ENCODE measurements around the gene RABIF.

RABIF gene

GRCh38 chr1:202844935-202845334 is 44.0 kb downstream of the RABIF start:
- no peak for TF ChIP-seq GABPA (IDR thresholded peaks at IDR 0.05; ENCODE audit: low read depth)
- Histone ChIP-seq H3K4me3 (replicated peaks; ENCODE audit: insufficient read depth, low read length) (no peak overlapping the region), H3K27ac (replicated peaks) (no peak overlapping the region), H3K27me3 (ENCODE audit: insufficient read depth, poor library complexity, severe bottlenecking) (no peaks in the 10 kb centered on the region)
- DNase-seq (ENCODE audit: low read depth in 1 of 2, low spot score in 1 of 2), result no peak

DNA sequence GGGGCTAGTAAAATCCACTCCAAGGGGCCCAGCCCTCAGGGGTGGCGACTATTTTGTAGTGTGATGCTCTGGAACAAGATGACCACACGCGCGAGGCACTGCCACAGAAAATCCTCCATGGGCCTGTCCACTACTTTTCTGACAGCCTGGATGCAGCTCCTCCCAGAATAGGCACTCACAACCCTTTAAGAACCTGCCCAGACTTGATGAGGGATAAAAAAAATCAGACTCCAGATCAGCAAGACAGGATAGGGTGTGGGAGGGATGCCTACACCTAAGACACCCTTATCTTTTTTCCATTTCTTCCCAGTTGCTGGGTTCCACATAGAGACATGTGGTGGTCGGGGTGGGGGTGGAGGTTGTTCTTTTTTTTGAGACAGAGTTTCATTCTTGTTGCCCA is 44.7 kb downstream of the RABIF start:
- Histone ChIP-seq H3K27ac (replicated peaks) (no peak overlapping the region), H3K27me3 (ENCODE audit: insufficient read depth, poor library complexity, severe bottlenecking) (no peaks in the 10 kb centered on the region), H3K4me3 (replicated peaks; ENCODE audit: insufficient read depth, low read length) (no peak overlapping the region)
- DNase-seq (ENCODE audit: low read depth in 1 of 2, low spot score in 1 of 2), result no peak
- TF ChIP-seq POLR2AphosphoS5 (IDR thresholded peaks at IDR 0.05; ENCODE audit: low read depth) (no peak), CTCF (IDR thresholded peaks at IDR 0.05; ENCODE audit: insufficient read depth, low read length) (no peak), GABPA (IDR thresholded peaks at IDR 0.05; ENCODE audit: low read depth) (no peak), SPI1 (IDR thresholded peaks at IDR 0.05; ENCODE audit: borderline replicate concordance, low read depth) (no peak)

GRCh38 chr1:202843081-202843480 is 45.9 kb downstream of the RABIF start:
- TF ChIP-seq GABPA (IDR thresholded peaks at IDR 0.05; ENCODE audit: low read depth) (no peak), SPI1 (IDR thresholded peaks at IDR 0.05; ENCODE audit: borderline replicate concordance, low read depth) (no peak), POLR2AphosphoS5 (IDR thresholded peaks at IDR 0.05; ENCODE audit: low read depth) (no peak), REST (IDR thresholded peaks at IDR 0.05; ENCODE audit: insufficient replicate concordance, low read depth) (no peak), CTCF (IDR thresholded peaks at IDR 0.05; ENCODE audit: insufficient read depth, low read length) (no peak)
- no peak overlapping the region for H3K4me3 ChIP-seq (replicated peaks; ENCODE audit: insufficient read depth, low read length)
- DNase-seq (ENCODE audit: low read depth in 1 of 2, low spot score in 1 of 2), result no peak
- H3K27me3 ChIP-seq (ENCODE audit: insufficient read depth, poor library complexity, severe bottlenecking), result no peaks in the 10 kb centered on the region
- no peak overlapping the region for H3K27ac ChIP-seq (replicated peaks)

DNA sequence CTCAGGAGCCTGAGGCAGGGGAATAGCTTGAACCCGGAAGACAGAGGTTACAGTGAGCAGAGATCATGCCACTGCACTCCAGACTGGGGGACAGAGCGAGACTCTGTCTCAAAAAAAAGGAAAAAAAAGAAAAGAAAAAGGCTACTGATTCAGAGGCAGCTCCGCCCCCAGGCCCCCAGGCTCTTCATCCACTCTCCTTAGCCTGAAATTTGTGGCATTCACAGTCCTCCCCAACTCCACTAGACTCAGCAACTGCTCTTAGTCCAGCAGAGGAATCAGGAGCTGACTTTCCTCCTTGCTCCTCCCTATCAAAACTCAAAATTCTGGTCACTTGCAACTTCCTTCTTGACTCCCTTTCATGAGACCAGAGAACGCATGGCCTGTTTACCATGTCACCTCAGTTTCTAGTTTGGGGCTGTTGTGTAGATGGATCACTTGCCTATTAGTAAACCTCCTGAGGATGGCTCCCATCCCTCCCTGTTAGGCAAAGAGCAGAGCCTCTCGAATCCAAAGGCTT is 51.1 kb downstream of the RABIF start:
- Histone ChIP-seq H3K27ac (replicated peaks) (peak overlapping the region; percentile 5; the same call in 1 of the 2 replicates), H3K27me3 (ENCODE audit: insufficient read depth, poor library complexity, severe bottlenecking) (no peaks in the 10 kb centered on the region), H3K4me3 (replicated peaks; ENCODE audit: insufficient read depth, low read length) (no peak overlapping the region)
- TF ChIP-seq CTCF (IDR thresholded peaks at IDR 0.05; ENCODE audit: insufficient read depth, low read length) (no peak), SPI1 (IDR thresholded peaks at IDR 0.05; ENCODE audit: borderline replicate concordance, low read depth) (no peak), GABPA (IDR thresholded peaks at IDR 0.05; ENCODE audit: low read depth) (no peak), POLR2AphosphoS5 (IDR thresholded peaks at IDR 0.05; ENCODE audit: low read depth) (no peak)
- DNase-seq (ENCODE audit: low read depth in 1 of 2, low spot score in 1 of 2), result no peak

DNA sequence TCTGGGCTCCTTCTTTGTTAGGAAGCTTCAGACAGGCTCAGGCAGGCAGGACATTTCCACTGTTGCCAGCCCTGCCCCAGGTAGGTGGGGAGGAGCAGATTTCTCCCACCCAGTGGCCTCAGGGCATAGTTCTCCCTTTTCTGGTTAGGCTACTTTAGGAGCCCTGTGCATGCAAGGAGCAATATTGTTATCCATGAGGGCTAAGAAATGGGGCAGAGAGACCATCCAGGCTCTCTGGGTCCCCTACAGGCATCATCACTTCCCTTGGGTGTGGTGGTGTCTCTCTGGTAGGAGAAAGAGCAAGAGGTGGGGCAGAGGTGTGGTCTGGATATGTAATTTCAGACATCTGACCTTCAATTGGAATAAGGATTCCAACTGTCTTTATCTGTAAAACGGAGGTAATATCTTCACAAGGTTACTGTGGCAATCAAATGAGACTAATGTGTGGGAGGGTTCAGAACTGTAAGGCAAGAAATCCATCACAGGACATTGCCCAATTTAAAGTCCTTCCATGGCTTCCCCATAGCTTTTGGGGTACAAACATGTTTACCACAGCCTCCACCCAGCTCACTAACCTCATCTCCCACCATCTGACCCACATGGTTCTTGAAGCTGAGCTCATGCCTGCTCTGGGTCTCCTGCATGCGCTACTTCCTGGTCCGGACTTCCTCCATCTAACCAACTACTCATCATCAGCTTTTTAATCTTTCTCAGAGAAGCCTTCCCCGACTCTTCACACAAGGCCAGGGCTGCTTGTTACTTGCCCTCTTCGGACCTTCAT is 52.1 kb downstream of the RABIF start:
- no peaks in the 10 kb centered on the region for H3K27me3 ChIP-seq (ENCODE audit: insufficient read depth, poor library complexity, severe bottlenecking)
- peak; percentile 69 to 73 for DNase-seq (ENCODE audit: low read depth in 1 of 2, low spot score in 1 of 2)
- no peak overlapping the region for H3K4me3 ChIP-seq (replicated peaks; ENCODE audit: insufficient read depth, low read length)
- TF ChIP-seq CTCF (IDR thresholded peaks at IDR 0.05; ENCODE audit: insufficient read depth, low read length) (no peak), SPI1 (IDR thresholded peaks at IDR 0.05; ENCODE audit: borderline replicate concordance, low read depth) (0 out of 2 replicates have a peak, but pooled peaks have one; percentile 41), GABPA (IDR thresholded peaks at IDR 0.05; ENCODE audit: low read depth) (no peak), REST (IDR thresholded peaks at IDR 0.05; ENCODE audit: insufficient replicate concordance, low read depth) (no peak), POLR2AphosphoS5 (IDR thresholded peaks at IDR 0.05; ENCODE audit: low read depth) (0 out of 2 replicates have a peak, but pooled peaks have one; percentile 26)
- peak overlapping the region; percentile 5 for H3K27ac ChIP-seq (replicated peaks)
